HepG2 (cell line): ENCODE data around the gene RDH8. TPM values are rescaled to one million over a fixed set of nuclear protein-coding genes. Genes with fewer than 3 reads are reported as not detected.

Experiments used
- KDM2A ChIP-seq: sonication (generic); formaldehyde crosslinking; IDR thresholded peaks from 2 replicates; pipeline ENCODE4 v1.4.0; 2020; ENCODE audit warnings: low read depth, missing genetic modification reagents, borderline replicate concordance
- TCF7 ChIP-seq: sonication (generic); IDR thresholded peaks from 2 replicates; pipeline ENCODE4 v1.6.1; 2016; ENCODE audit warnings: antibody characterized with exemption, low read depth
- TFE3 ChIP-seq: IDR thresholded peaks from 2 replicates; pipeline ENCODE4 v1.6.1; 2016
- ZBTB25 ChIP-seq: IDR thresholded peaks from 2 replicates; pipeline ENCODE4 v1.6.1; 2018; ENCODE audit warnings: missing genetic modification reagents
- ZBTB38 ChIP-seq: sonication (generic); formaldehyde crosslinking; IDR thresholded peaks from 2 replicates; pipeline ENCODE4 v1.5.1; 2020; ENCODE audit warnings: mild to moderate bottlenecking, missing genetic modification reagents
- ZBTB40 ChIP-seq, 2 experiments: fragments of 450-650 bp in 1 of 2; sonication (generic) in 1 of 2; formaldehyde crosslinking in 1 of 2; IDR thresholded peaks; 2 replicates each; pipeline versions ENCODE4 v1.6.1 to v1.8.0; 2016 to 2022; ENCODE audit warnings: antibody characterized with exemption in 1 of 2, mild to moderate bottlenecking in 1 of 2, missing genetic modification reagents in 1 of 2
- ZNF264 ChIP-seq: sonication (generic); formaldehyde crosslinking; IDR thresholded peaks from 2 replicates; pipeline ENCODE4 v1.4.0; 2020; ENCODE audit warnings: missing genetic modification reagents
- ZNF292 ChIP-seq: sonication (generic); formaldehyde crosslinking; IDR thresholded peaks from 2 replicates; pipeline ENCODE4 v1.8.1; 2022; ENCODE audit warnings: mild to moderate bottlenecking, low read depth, missing genetic modification reagents, borderline replicate concordance
- ZNF331 ChIP-seq: sonication (generic); formaldehyde crosslinking; IDR thresholded peaks from 2 replicates; pipeline ENCODE4 v1.4.0; 2020; ENCODE audit warnings: missing genetic modification reagents
- ZNF556 ChIP-seq: sonication (generic); formaldehyde crosslinking; IDR thresholded peaks from 2 replicates; pipeline ENCODE4 v1.4.0; 2020; ENCODE audit warnings: mild to moderate bottlenecking, missing genetic modification reagents, borderline replicate concordance
- polyA plus RNA-seq, 8 experiments: library from polyadenylated mRNA; depleted of rRNA in 3 of 8; stranded (reverse) in 7 of 8; unstranded in 1 of 8; fragments of >200 nt; fragmentation: Illumina TruSeq in 4 of 8; extraction: Trizol in 4 of 8; gene quantifications; 2 replicates each; pipeline versions ENCODE4 v1.2.1 to v1.2.3, GENCODE V29; 2011 to 2016; ENCODE audit warnings: low read depth in 4 of 8, missing spikeins in 1 of 8, mixed read lengths in 1 of 8; ENCODE audit not compliant: insufficient read depth in 1 of 8
- total RNA-seq, 5 experiments: library from RNA; depleted of rRNA; stranded (reverse); fragments of >200 nt; fragmentation: Illumina TruSeq; extraction: Trizol; gene quantifications; 2 replicates each; pipeline ENCODE4 v1.2.3, GENCODE V29; 2016; ENCODE audit warnings: low read depth in 1 of 5
- TF ChIP-seq, protein P1 (sequence below): sonication (generic); formaldehyde crosslinking; IDR thresholded peaks from 2 replicates; pipeline ENCODE4 v1.4.0; 2020; ENCODE audit warnings: low read depth, missing genetic modification reagents

The RDH8 gene
- total and polyA plus RNA-seq, 2 of the 13 experiments (the other 11 are each of a cell fraction or from before 2014, with no cell fraction given), result not detected

DNA sequence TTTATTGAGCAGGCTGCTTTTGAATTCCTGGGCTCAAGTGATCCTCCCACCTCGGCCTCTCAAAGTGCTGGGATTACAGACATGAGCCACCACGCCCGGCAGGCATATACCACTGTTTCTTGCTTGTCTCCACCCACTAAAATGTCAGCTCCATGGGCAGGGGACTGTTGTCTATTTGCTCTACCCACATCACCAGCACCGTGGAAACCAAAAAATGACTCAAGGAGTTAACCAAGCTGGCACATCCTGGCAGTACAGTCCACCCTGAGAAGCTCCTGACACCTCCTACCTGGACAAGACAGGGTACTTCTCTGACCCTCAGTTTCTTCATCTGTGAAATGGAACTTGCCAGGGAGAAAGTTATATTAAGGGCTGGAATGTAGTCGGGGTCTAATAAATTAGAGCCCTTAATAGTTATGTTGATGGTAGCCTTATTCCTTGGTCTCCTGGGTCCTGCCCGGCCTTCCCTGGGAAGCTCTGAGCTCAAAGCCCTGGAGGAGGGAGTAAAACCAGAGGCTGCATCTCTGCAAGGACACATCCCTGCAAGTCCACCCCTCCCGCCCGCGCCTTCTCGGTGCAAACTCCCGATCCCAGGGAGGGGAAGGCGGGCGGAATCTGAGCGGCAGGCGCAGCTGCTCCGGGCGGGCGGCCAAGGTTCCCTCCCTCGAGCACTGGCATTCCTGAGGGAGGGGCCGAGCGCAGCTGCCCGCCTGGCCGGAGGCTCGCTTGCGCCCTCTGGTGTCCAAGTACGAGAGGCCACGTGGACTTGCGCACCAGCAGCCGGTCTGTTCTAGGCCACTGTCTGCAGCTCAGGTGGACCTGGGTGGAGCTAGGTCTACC is 14.1 kb downstream of the RDH8 start (continued):
- TF ChIP-seq, protein P1, sequence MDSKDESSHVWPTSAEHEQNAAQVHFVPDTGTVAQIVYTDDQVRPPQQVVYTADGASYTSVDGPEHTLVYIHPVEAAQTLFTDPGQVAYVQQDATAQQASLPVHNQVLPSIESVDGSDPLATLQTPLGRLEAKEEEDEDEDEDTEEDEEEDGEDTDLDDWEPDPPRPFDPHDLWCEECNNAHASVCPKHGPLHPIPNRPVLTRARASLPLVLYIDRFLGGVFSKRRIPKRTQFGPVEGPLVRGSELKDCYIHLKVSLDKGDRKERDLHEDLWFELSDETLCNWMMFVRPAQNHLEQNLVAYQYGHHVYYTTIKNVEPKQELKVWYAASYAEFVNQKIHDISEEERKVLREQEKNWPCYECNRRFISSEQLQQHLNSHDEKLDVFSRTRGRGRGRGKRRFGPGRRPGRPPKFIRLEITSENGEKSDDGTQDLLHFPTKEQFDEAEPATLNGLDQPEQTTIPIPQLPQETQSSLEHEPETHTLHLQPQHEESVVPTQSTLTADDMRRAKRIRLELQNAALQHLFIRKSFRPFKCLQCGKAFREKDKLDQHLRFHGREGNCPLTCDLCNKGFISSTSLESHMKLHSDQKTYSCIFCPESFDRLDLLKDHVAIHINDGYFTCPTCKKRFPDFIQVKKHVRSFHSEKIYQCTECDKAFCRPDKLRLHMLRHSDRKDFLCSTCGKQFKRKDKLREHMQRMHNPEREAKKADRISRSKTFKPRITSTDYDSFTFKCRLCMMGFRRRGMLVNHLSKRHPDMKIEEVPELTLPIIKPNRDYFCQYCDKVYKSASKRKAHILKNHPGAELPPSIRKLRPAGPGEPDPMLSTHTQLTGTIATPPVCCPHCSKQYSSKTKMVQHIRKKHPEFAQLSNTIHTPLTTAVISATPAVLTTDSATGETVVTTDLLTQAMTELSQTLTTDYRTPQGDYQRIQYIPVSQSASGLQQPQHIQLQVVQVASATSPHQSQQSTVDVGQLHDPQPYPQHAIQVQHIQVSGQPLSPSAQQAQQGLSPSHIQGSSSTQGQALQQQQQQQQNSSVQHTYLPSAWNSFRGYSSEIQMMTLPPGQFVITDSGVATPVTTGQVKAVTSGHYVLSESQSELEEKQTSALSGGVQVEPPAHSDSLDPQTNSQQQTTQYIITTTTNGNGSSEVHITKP (CRISPR knock-in tag), result peak; percentile 61; the same call in 1 of the 2 replicates
- peak; percentile 88 for TF ChIP-seq ZNF556 (CRISPR knock-in tag)
- peak; percentile 86 for TF ChIP-seq TFE3 (CRISPR knock-in tag)
- peak; percentile 46; the same call in 1 of the 2 replicates for TF ChIP-seq ZBTB38
- TF ChIP-seq ZNF331, result peak; percentile 86
- 0 out of 2 replicates have a peak, but pooled peaks have one; percentile 65 for TF ChIP-seq ZNF264
- TF ChIP-seq KDM2A (CRISPR knock-in tag), result peak; percentile 91
- peak; percentile 71 for TF ChIP-seq ZBTB25 (CRISPR knock-in tag)
- TF ChIP-seq ZBTB40 (IDR thresholded peaks at IDR 0.05), result no peak
- 0 out of 2 replicates have a peak, but pooled peaks have one; percentile 28 for TF ChIP-seq ZBTB40 (CRISPR knock-in tag; IDR thresholded peaks at IDR 0.05)
- no peak for TF ChIP-seq TCF7
- TF ChIP-seq ZNF292 (CRISPR knock-in tag), result peak; percentile 80
